Kidney glomerular epithelial cell (primary cell): ENCODE data around the gene USP47.

ENCODE experiments used
- DNase-seq: peaks from one replicate; lab custom pipeline; 2025; lab: John Stamatoyannopoulos, UW

Gene USP47

GRCh38 chr11:11867720-11868119 is 25.9 kb downstream of the USP47 start:
- DNase-seq, result no peak

DNA sequence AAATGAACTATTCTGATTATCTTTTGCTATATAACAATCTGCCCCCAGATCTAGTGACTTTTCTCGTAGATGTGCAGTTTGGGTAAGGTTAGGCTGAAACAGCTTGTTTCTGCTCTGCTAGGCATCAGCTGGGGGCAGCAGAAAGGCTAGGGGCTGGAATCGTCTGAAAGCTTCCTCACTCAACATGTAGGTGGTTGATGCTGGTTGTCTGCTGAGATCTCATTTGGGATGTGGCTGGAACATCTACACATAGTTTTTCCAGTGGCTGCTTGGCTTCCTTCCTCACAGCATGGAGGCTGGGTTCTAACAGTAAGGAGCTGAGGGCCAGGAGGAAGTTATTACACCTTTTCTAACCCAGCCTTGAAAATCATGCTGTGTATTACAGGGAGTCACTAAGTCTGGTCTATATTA is 30.2 kb downstream of the USP47 start:
- DNase-seq, result no peak

GRCh38 chr11:11876458-11876857 is 34.7 kb downstream of the USP47 start:
- no peak for DNase-seq

DNA sequence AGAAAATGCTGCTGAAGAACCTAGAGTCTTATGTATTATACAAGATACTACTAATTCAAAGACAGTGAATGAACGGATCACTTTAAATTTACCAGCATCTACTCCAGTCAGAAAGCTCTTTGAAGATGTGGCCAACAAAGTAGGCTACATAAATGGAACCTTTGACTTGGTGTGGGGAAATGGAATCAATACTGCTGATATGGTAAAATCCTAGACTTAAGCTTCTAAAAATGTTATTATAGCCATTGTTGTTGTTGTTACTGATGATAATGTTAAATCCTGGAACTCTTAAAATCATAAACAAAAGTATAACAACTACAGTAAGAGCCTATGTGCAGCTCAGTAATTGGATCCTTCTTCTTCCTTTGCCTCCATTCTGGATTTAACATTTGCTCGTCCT is 38.4 kb downstream of the USP47 start:
- DNase-seq, result no peak

GRCh38 chr11:11882539-11882938 is 40.8 kb downstream of the USP47 start:
- DNase-seq, result no peak

GRCh38 chr11:11884351-11884750 is 42.6 kb downstream of the USP47 start:
- DNase-seq, result no peak

DNA sequence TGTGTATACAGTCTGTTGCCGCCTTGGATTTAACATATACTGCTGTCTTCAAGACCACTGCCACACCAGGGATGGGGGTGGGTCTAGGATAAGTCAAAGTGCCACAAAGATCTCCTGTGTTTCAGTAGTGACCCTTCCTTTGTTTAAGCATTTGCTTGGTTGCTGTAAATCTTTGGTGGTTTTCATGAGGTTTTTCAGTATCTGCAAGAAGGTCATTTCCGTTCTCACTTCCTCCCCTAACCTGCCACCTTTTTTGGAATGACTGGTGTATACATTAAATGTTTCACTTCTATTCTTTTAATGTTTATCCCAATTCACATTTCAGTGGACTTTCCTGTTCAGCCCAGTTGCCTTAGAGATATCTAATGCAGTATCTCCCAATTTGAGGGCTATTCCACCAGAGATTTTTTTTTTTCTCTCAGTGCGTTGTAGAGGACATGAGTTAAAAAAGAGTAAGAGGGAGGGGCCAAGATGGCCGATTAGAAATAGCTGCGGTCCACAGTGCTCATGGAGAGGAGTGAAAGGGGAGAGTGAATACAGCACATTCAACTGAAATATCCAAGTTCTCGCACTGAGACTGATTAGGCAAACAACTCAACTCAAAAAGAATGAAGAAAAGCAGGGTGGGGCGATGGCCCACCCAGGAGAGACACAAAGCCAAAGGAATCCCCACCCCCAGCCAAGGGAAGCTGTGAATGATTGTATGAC is 43.2 kb downstream of the USP47 start:
- no peak for DNase-seq

DNA sequence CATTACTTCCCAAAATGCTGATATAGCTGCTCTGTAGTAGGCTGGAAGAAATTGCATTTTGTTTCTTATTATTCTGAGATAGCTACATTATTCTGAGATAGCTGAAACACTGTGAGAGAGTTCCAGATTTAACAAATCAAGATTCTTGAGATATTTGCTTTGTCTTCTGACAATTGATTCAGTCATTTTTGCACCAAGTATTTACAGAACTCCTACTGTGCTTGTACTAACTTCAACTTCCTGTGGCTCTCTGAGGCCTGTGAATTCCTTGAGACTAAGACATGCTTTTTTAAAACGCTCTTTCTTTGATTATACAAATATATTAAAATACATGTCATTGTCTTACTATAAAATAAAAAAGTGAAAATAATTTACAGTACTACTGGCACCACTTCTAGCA is 52.7 kb downstream of the USP47 start:
- no peak for DNase-seq

- no peak for DNase-seq
Measured at GRCh38 chr11:11895672-11896071, 53.9 kb downstream of the USP47 start.

- DNase-seq, result no peak
Measured at GRCh38 chr11:11898648-11899047, 56.9 kb downstream of the USP47 start.

DNA sequence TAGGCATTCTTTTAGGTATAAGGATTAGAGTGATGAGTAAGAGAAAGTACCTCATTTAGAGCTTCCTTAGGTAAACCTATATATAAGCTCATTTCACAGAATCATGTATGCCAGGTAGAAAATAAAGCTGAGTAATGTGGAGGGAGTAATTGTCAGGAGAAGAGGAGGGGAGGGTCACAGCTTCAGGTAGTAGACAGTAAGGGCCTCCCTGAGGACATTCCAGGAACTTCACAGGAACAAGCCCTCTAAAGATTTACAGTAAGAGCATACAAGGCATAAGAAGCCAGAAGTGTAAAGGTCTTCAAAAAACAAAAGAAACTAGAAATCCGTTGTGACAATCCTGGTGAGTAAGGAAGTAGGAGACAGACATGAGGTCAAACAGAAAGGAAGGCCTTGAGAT is 57.6 kb downstream of the USP47 start:
- no peak for DNase-seq

GRCh38 chr11:11901929-11902328 is 60.2 kb downstream of the USP47 start:
- no peak for DNase-seq

DNA sequence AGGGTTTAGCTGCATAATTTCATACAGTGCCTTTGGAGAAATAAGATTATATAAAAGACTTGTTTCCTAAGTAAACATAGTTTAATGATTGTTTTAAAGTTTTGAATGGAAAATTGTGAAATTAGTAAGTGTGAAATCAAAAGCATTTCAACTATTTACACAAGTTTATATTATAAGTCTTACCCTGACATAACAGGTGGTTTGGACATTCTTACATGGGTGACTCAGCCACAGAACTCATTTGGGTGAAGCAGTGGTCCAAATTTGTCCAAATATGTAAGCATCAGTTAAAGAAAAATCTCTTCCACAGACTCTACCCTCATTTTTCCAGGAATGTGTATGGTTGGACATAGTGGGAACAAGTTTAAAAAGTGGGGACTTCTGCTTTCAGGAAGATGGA is 68.0 kb downstream of the USP47 start:
- DNase-seq, result no peak

GRCh38 chr11:11910541-11910940 is 68.8 kb downstream of the USP47 start:
- no peak for DNase-seq

GRCh38 chr11:11913395-11913794 is 71.6 kb downstream of the USP47 start:
- DNase-seq, result no peak

DNA sequence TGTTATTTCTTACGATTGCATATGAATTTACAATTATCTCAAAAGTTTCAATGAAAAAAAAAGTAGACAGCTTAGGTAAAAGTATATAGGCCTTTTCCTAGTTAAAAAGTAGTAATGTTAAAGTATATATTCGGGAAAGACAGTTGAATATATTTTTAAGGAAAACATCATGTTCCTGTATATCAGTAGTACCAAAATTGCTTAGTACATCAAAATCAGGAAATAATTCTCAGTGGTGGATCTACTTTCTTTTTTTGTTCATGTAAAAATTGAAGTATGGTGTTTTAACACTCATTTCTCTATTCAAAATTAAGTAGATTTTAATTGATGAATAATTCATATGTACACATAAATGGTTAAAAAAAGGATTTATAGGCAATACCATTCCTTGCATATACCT is 73.9 kb downstream of the USP47 start:
- no peak for DNase-seq

DNA sequence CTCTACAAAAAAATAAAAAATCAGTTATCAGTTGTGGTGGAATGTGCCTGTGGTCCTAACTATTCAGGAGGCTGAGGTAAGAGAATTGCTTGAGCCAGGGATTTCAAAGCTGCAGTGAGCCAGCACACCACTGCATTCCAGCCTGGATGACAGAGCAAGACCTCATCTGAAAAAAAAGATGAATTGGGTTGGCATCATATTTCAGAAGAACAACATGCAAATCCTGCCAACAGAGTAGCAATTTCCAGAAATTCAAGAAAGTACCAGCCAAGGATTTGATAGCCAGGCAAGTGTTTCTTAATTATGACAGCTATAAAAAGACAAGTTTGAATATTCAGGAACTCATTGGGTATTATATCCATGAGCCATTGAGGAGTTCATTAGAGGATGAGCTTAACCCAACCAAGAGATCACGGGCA is 75.2 kb downstream of the USP47 start:
- peak; percentile 84 for DNase-seq

- no peak for DNase-seq
Measured at GRCh38 chr11:11923828-11924227, 82.1 kb downstream of the USP47 start.

GRCh38 chr11:11929920-11930319 is 88.1 kb downstream of the USP47 start:
- DNase-seq, result no peak

GRCh38 chr11:11931461-11932055 is 89.8 kb downstream of the USP47 start:
- DNase-seq, result peak; percentile 49

- no peak for DNase-seq
Measured at GRCh38 chr11:11935536-11935935, 93.8 kb downstream of the USP47 start.

DNA sequence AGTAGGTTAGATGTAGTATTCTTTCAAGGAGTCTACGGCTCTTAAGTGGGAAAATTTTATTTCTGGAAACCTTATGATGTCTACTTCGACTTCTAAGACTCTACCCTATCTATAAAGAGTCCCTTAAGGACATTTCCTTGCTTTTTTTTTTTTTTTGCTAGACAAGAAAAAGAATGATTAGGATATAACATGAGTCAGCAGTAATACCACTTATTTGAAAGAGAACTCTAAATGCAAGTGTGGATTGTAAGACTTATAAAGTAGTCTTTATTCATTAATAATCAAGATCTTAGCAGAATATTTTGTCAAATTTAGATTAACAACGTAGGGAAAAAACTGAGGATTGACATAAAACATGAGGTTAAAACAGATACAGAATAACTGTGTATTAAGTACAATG is 95.7 kb downstream of the USP47 start:
- no peak for DNase-seq

- DNase-seq, result no peak
Measured at GRCh38 chr11:11937957-11938356, 96.2 kb downstream of the USP47 start.

DNA sequence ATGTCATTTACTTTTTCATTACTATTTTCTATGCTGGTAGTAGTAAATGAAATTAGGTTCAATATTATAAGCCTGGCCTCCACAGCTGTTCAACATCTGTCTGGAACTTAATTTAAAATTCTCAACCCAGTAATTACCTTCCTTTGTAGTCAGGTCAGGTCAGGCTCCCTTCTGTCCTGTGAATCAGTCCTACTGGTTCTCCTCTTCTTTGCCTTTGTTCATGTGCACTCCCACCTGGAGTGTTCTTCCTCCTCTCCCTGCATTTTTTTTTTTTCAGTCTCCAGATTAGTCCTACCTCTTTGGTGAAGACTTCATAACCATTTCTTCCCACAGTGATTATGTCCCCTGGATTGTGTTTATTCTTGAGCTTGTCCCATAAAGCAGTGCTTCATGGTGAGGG is 98.8 kb downstream of the USP47 start:
- no peak for DNase-seq
